ENCODE measurements around the gene TUBG2. TPM values are rescaled to one million over a fixed set of nuclear protein-coding genes. Genes with fewer than 3 reads are reported as not detected.
A peak's percentile ranks its signal among the peaks of the same experiment; 100 is the strongest.
"Not testable (repeated sequence)": the region's sequence is repeated elsewhere in the genome, so short reads cannot be mapped to it uniquely, and the experiment has no call there.

The TUBG2 gene
- polyA plus RNA-seq (2013, experiment 1 of 2) = 22.2 TPM
- 20.6 TPM for polyA plus RNA-seq (2013, experiment 2 of 2)

DNA sequence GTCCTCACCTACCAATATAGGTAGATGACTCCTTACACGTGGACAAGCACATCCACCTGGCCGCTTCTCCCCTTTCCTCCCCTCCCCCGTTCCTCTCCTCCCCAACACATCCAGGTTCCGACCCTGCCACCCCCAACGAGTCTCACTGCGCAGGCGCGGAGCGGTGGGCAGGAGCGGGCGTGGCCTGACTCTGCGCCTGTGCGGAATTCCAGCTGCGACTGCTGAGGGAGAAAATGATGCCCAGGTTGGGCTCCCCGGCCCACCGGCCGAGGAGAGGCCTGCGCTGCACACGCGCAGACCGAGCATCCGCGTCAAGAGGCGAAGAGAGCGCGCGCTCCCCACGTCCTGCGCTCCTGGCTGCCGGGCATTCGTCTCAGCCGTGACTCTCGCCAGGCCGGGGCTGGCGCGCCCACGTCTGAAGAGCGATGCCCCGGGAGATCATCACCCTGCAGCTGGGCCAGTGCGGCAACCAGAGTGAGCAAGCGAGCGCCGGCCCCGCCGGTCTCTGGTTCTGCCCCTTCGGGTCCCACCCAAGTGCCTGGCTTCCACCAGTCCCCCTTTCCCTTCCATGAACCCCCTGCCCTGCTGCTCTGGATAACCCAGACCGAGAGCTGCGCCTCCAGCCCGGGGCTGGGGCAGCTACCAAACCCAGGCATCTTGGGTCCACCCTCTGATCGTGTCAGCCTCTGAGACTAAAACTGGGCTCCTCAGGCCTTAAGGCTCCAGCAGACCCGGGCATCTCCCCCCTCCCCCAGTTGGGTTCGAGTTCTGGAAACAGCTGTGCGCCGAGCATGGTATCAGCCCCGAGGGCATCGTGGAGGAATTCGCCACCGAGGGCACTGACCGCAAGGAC lies at the start of gene TUBG2:
TSS of gene TUBG2 (plus strand) at position 206 of the 853 bp plus-strand sequence. CDS start at position 426, 220 bp downstream.
- H3K4me1 ChIP-seq (ENCODE audit: control insufficient read depth, insufficient read depth, low read depth, low read length) = peaks cover 5% of the 10 kb centered on the region
- peaks cover 22% of the 10 kb centered on the region for H3K79me1 ChIP-seq (replicated peaks; ENCODE audit: low read length, poor library complexity, severe bottlenecking)
- peak within 1 kb of the TSS; percentile 94 for H3K9ac ChIP-seq (ENCODE audit: low read length)
- peak within 1 kb of the TSS; percentile 99 for H2BK15ac ChIP-seq (ENCODE audit: low read depth, poor library complexity, severe bottlenecking)
- peak within 1 kb of the TSS in 1 of 2 experiments; percentile 2 for H3K23ac ChIP-seq (ENCODE audit: low read length in 2 of 2)
- peak within 1 kb of the TSS; percentile 86 for H2BK120ac ChIP-seq (ENCODE audit: low read depth, low read length)
- peak within 1 kb of the TSS; percentile 81 for H2BK5ac ChIP-seq (ENCODE audit: low read depth, low read length, poor library complexity, severe bottlenecking)
- peak within 1 kb of the TSS; percentile 46 for H2AK5ac ChIP-seq (ENCODE audit: low read length, severe bottlenecking)
- no peaks in the 10 kb centered on the region for H3K9me3 ChIP-seq (ENCODE audit: control insufficient read depth, low read length)
- DNase-seq = peak; percentile 87
- H3K4ac ChIP-seq (ENCODE audit: low read depth in 1 of 2, low read length in 2 of 2) = peak within 1 kb of the TSS in 1 of 2 experiments; percentile 99
- H3K27me3 ChIP-seq (ENCODE audit: control insufficient read depth in 1 of 2, insufficient read depth in 1 of 2, low read length in 2 of 2) = no peaks in the 10 kb centered on the region
- peak within 1 kb of the TSS in 1 of 2 experiments; percentile 80 for H3K14ac ChIP-seq (ENCODE audit: low read length in 2 of 2)
- peak within 1 kb of the TSS; percentile 88 for H4K8ac ChIP-seq (ENCODE audit: low read length)
- 1% methylated on average over 50 of the region's 59 CpGs for WGBS
- peak within 1 kb of the TSS; percentile 78 to 94 for H3K18ac ChIP-seq (ENCODE audit: low read depth in 1 of 2, low read length in 2 of 2)
- peak within 1 kb of the TSS in 1 of 2 experiments; percentile 4 for H2BK12ac ChIP-seq (ENCODE audit: low read length in 2 of 2)
- peak within 1 kb of the TSS; percentile 70 to 92 for H3K4me3 ChIP-seq (ENCODE audit: insufficient read depth in 1 of 2, low read depth in 1 of 2, low read length in 2 of 2)
- H4K91ac ChIP-seq (ENCODE audit: low read length) = peak within 1 kb of the TSS; percentile 52
- H2AFZ ChIP-seq (ENCODE audit: low read depth, low read length) = peak within 1 kb of the TSS; percentile 18
- peak within 1 kb of the TSS; percentile 94 for H3K27ac ChIP-seq (ENCODE audit: low read length, poor library complexity, severe bottlenecking)
- H3K4me2 ChIP-seq (ENCODE audit: low read length, poor library complexity, severe bottlenecking) = peak within 1 kb of the TSS; percentile 91
- peaks cover 23 to 30% of the 10 kb centered on the region in 2 experiments for H3K36me3 ChIP-seq (ENCODE audit: control insufficient read depth in 1 of 2, insufficient read depth in 2 of 2, low read depth in 1 of 2, low read length in 2 of 2)

DNA sequence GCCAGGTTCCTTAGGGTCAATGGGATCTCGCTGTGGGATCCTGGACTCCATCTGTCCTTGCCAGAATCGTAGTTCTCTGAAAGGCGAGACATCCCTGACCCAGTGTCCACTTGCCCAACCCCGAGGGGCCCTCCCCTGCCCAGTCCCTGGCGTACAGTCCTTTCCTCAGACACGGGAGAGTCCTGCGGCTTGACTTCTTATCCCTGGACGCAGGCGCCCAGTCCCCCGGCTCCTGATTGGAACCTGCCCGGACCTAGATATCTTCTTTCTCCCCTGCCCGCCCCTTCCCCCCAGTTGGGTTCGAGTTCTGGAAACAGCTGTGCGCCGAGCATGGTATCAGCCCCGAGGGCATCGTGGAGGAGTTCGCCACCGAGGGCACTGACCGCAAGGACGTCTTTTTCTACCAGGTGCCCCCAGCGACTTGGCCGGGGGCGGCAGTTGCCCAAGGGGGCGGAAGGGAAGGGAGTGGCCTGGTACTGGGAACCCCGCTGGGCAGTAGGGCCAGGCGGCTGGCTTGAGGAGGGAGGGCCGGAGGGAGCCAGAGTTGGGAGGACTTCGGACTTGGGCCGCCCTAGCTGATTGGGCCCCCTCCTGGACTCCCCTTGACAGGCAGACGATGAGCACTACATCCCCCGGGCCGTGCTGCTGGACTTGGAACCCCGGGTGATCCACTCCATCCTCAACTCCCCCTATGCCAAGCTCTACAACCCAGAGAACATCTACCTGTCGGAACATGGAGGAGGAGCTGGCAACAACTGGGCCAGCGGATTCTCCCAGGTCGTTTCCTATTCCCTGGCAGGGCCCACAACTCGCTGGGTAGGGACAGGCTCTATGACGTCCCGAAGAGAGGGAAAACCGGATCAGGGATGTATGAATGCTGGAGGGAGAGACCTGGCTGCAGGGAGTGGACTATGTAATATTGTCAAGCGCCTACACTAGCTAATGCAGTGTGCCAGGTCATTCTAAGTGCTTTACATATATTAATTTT lies 49.0 kb upstream of the TUBG2 start:
- peak overlapping the region; percentile 65 to 93 for H3K4me3 ChIP-seq (ENCODE audit: insufficient read depth in 1 of 2, low read depth in 1 of 2, low read length in 2 of 2)
- H3K9ac ChIP-seq (ENCODE audit: low read length) = peak overlapping the region; percentile 88
- H3K27ac ChIP-seq (ENCODE audit: low read length, poor library complexity, severe bottlenecking) = peak overlapping the region; percentile 92
- peaks cover 12% of the 10 kb centered on the region for H3K4me1 ChIP-seq (ENCODE audit: control insufficient read depth, insufficient read depth, low read depth, low read length)
- peak overlapping the region; percentile 47 for H2AFZ ChIP-seq (ENCODE audit: low read depth, low read length)
- H4K91ac ChIP-seq (ENCODE audit: low read length); H3K9me3 ChIP-seq (ENCODE audit: control insufficient read depth, low read length); DNase-seq; H3K27me3 ChIP-seq (ENCODE audit: control insufficient read depth in 1 of 2, insufficient read depth in 1 of 2, low read length in 2 of 2); H2BK120ac ChIP-seq (ENCODE audit: low read depth, low read length); H2AK5ac ChIP-seq (ENCODE audit: low read length, severe bottlenecking): not testable (repeated sequence)
- H4K8ac ChIP-seq (ENCODE audit: low read length) = peak overlapping the region; percentile 71
- peak overlapping the region; percentile 64 to 87 for H3K18ac ChIP-seq (ENCODE audit: low read depth in 1 of 2, low read length in 2 of 2)
- H2BK12ac ChIP-seq (ENCODE audit: low read length in 2 of 2) = peak overlapping the region in 1 of 2 experiments; percentile 56
- H2BK15ac ChIP-seq (ENCODE audit: low read depth, poor library complexity, severe bottlenecking) = peak overlapping the region; percentile 92
- H3K4me2 ChIP-seq (ENCODE audit: low read length, poor library complexity, severe bottlenecking) = peak overlapping the region; percentile 92
- peaks cover 19% of the 10 kb centered on the region for H3K79me1 ChIP-seq (replicated peaks; ENCODE audit: low read length, poor library complexity, severe bottlenecking)
- peak overlapping the region in 1 of 2 experiments; percentile 89 for H3K14ac ChIP-seq (ENCODE audit: low read length in 2 of 2)
- H3K4ac ChIP-seq (ENCODE audit: low read depth in 1 of 2, low read length in 2 of 2) = peak overlapping the region in 1 of 2 experiments; percentile 84
- peak overlapping the region in 1 of 2 experiments; percentile 47 for H3K23ac ChIP-seq (ENCODE audit: low read length in 2 of 2)
- peaks cover 32 to 34% of the 10 kb centered on the region in 2 experiments for H3K36me3 ChIP-seq (ENCODE audit: control insufficient read depth in 1 of 2, insufficient read depth in 2 of 2, low read depth in 1 of 2, low read length in 2 of 2)
- H2BK5ac ChIP-seq (ENCODE audit: low read depth, low read length, poor library complexity, severe bottlenecking) = peak overlapping the region; percentile 3
- WGBS = 23% methylated on average over 20 of the region's 42 CpGs

DNA sequence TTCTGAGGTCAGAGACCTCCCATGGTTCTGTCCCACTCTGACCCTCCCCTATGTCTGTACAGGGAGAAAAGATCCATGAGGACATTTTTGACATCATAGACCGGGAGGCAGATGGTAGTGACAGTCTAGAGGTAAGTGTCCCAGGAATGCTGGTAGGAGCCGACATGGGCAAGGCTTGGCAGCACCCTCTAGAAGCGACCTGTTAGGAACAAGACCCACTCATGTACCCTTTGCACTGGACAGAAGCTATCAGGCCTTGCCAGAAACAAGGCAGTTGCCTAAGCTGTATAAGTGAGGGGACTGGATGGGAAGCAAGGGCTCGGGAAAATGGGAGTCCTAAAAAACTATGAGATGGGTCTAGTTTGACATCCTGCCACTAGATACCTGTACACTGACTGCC lies 47.1 kb upstream of the TUBG2 start:
- Histone ChIP-seq H3K9me3 (ENCODE audit: control insufficient read depth, low read length) (no peaks in the 10 kb centered on the region), H3K79me1 (replicated peaks; ENCODE audit: low read length, poor library complexity, severe bottlenecking) (peaks cover 17% of the 10 kb centered on the region), H4K91ac (ENCODE audit: low read length) (no peak overlapping the region), H3K18ac (ENCODE audit: low read depth in 1 of 2, low read length in 2 of 2) (no peak overlapping the region), H3K27me3 (ENCODE audit: control insufficient read depth in 1 of 2, insufficient read depth in 1 of 2, low read length in 2 of 2) (no peaks in the 10 kb centered on the region), H3K23ac (ENCODE audit: low read length in 2 of 2) (no peak overlapping the region), H3K4me2 (ENCODE audit: low read length, poor library complexity, severe bottlenecking) (no peak overlapping the region), H2BK5ac (ENCODE audit: low read depth, low read length, poor library complexity, severe bottlenecking) (no peak overlapping the region), H2AFZ (ENCODE audit: low read depth, low read length) (no peak overlapping the region), H3K4me3 (ENCODE audit: insufficient read depth in 1 of 2, low read depth in 1 of 2, low read length in 2 of 2) (no peak overlapping the region), H2AK5ac (ENCODE audit: low read length, severe bottlenecking) (no peak overlapping the region), H2BK12ac (ENCODE audit: low read length in 2 of 2) (no peak overlapping the region), H3K36me3 (ENCODE audit: control insufficient read depth in 1 of 2, insufficient read depth in 2 of 2, low read depth in 1 of 2, low read length in 2 of 2) (peaks cover 39 to 45% of the 10 kb centered on the region in 2 experiments), H2BK15ac (ENCODE audit: low read depth, poor library complexity, severe bottlenecking) (no peak overlapping the region), H4K8ac (ENCODE audit: low read length) (no peak overlapping the region), H3K4me1 (ENCODE audit: control insufficient read depth, insufficient read depth, low read depth, low read length) (peaks cover 9% of the 10 kb centered on the region), H3K4ac (ENCODE audit: low read depth in 1 of 2, low read length in 2 of 2) (no peak overlapping the region), H3K27ac (ENCODE audit: low read length, poor library complexity, severe bottlenecking) (no peak overlapping the region), H3K14ac (ENCODE audit: low read length in 2 of 2) (no peak overlapping the region), H2BK120ac (ENCODE audit: low read depth, low read length) (no peak overlapping the region), H3K9ac (ENCODE audit: low read length) (no peak overlapping the region)
- WGBS = 93% methylated on average over 4 of the region's 4 CpGs
- DNase-seq = no peak
